Smooth muscle cell of the brain vasculature (primary cell): ENCODE measurements around the gene IGFBPL1.

ENCODE experiments used
- DNase-seq: peaks from one replicate; pipeline ENCODE4 v3.0.0-alpha.2; 2012; ENCODE audit warnings: low read depth, low spot score

The IGFBPL1 gene

GRCh38 chr9:38432922-38433510 lies 8.8 kb upstream of the IGFBPL1 start:
- DNase-seq: no peak

DNA sequence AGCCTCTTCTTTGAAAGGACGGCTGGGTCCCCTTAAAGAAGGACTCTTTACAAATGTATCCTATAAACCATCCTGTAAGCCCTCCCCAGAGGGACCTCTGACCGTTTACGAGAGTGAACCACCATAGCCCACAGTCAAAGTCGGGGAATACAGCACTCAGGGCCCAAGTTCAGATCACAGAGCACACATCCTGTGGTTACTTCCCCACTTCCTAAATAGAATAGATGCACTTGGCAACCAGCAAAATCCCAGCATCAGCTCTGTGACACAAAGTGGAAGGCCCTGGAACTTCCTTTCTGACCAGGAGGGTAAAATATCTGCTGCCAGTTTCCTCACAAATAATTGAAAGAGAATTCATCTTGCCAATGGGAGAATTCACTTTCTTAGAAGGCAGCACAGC lies 6.9 kb upstream of the IGFBPL1 start:
- no peak for DNase-seq

DNA sequence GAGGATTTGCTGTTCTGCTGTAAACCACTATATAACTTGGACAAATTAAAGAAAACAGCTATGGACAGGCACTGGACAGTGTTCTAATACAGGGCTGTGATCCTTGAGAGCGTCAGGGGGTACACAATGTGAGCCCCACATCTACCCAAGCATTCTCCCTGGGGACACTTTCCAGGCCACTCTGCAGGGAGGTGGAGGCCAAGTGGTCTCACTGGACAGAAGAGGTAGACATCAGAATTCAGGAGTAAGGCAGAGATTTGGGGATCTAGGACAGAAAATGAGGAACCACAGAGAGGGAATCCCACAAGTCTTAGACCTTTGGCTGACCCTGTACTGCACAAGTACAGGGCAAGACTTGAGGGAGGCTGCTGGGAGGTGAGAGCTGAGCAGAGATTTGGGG lies 3.8 kb upstream of the IGFBPL1 start:
- no peak for DNase-seq

GRCh38 chr9:38424918-38425317 lies 664 bp upstream of the IGFBPL1 start:
- no peak for DNase-seq

DNA sequence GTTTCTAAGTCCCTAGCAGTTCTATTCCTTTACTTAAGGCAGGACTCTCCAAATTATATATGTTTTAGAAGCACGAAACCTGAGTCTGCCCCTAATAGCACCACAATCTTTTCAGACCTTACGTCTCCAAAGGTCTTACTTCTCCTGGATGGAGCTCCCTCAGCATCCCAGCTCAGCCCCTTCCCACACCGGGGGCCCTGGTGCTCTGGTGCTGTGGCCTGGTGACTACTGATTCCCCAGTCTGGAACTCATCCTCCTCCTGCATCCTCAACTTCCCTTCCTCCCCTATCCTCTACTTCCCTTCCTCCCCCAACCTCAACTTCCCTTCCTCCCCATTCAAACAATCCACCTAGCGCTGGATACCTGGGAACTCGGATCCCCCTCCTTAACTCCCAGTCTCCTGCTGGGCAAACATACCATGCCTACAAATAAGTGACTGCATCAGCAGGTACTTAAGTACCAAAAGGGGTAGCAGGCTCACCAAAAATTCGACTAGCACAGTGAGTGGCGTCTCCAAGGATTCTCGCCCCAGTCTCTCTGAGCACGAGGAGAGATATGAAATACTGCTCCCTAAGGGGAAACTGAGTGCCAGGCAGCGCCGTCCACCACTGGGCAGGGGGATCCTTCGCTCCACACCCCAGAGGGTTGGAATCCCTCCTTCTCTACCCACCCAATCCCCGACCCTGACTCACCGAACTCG lies 831 bp downstream of the IGFBPL1 start:
- no peak for DNase-seq

GRCh38 chr9:38422555-38423260 lies 1.5 kb downstream of the IGFBPL1 start:
- DNase-seq: no peak

GRCh38 chr9:38421498-38422211 lies 2.6 kb downstream of the IGFBPL1 start:
- DNase-seq: no peak

DNA sequence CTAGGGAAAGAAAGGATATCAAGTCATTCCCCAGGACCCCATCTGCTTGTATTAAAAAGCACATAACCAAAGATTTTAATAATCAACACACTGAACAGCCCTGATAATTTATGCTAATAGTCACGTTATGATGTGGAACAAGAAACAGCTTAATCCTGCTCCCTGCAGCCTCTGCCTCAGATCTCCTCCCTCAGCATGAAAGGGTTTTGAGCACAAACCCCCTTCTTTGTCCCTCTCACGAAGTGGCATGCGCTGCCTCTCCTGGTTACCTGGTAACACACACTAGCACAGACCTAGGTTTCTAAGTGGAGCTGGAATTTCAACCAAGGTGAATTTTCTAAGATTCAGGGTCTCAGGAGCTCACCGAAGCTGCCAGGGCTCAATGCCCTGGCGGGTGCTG lies 5.1 kb downstream of the IGFBPL1 start:
- no peak for DNase-seq

- DNase-seq: no peak
These were observed 5.9 kb downstream of the IGFBPL1 start for GRCh38 chr9:38418366-38418765.

- DNase-seq: no peak
These were observed 7.0 kb downstream of the IGFBPL1 start for GRCh38 chr9:38417003-38417945.

GRCh38 chr9:38416461-38416860 lies 7.8 kb downstream of the IGFBPL1 start:
- DNase-seq: no peak

DNA sequence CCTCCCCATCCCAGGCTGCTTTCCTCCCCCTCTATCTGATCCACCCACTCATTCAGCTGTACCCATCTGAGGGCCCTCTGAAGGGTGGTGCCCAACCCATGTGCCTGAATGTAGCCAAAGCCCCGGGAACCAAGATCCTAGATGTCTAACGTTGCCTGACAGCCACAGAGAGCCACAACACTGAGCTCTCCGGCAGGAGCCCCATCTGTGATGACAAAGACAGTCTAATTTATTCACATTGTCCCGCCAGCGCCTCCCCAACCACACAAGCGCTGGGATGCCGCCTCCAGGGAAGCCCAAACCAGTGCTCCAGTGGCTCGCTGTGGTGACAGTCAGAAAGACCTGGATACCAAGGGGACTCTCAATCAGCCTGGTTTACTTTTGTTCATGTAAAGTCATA lies 8.4 kb downstream of the IGFBPL1 start:
- no peak for DNase-seq

DNA sequence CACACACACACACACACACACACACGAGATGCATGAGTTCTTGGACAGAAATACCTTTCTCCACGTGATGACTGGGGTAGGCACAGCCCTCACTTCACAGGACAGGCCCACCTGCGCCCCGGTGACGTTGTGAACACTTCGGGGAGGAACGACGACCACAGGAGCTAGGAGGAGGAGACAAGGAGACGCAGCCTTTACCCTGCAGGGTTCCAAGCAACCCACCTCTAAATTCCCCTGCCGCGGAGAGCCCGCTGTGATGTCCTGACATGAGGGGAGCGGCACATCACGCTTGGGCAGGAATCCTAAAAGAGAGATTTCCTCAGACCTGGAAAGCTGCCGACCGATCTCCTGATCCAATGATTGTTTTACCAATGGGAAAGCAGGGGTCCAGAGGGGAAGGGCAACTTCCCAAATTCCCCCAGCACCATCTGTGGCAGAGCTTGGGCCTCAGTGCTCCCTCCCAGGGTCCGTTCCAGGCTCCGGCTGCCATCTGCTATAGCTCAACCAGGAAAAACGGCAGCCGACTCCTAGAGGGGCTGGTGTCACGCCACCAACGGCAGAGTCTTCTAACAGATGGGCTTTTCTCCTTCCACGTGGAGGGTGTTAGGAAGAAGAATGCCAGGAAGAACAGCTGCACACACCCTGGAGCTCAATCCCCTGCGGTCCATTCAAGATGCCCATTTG lies 10.1 kb downstream of the IGFBPL1 start:
- no peak for DNase-seq

DNA sequence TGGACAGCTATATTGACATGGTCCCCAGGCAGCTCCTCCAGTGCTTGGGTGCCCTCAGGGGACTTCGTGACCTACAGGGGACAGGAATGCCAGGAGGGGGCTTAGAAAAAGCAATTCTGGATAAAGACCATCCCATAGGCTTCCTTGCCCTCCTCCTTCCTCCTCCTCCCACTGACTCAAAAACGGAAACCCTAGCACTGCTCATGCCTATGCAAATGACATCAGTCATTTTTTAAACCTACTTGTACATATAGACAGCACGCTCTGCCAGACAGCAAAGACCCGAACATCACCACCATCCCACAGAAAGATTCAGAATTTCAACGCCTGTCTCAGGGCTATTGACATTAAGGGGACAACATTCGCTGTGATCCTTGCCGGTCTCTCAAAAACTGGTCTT lies 11.0 kb downstream of the IGFBPL1 start:
- DNase-seq: no peak

- DNase-seq: no peak
These were observed 11.5 kb downstream of the IGFBPL1 start for GRCh38 chr9:38412751-38413150.

DNA sequence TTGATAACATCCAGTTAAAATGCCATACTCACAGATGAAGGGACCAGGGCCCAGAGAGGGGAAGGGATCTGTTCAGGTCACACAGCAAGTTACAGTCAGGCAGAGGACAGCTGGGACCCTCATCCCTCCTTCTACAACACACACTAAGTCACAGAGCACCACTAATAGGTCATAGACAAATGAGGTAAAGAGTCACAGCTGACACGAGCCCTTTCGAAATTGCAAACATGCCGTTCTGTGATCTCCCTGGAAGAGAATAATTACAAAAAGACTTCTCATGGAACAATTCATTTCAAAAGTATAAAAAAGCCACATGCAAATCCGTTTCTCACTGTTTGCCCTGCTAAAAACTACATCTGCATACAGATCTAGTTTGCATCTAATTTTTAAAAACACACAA lies 15.5 kb downstream of the IGFBPL1 start:
- no peak for DNase-seq

DNA sequence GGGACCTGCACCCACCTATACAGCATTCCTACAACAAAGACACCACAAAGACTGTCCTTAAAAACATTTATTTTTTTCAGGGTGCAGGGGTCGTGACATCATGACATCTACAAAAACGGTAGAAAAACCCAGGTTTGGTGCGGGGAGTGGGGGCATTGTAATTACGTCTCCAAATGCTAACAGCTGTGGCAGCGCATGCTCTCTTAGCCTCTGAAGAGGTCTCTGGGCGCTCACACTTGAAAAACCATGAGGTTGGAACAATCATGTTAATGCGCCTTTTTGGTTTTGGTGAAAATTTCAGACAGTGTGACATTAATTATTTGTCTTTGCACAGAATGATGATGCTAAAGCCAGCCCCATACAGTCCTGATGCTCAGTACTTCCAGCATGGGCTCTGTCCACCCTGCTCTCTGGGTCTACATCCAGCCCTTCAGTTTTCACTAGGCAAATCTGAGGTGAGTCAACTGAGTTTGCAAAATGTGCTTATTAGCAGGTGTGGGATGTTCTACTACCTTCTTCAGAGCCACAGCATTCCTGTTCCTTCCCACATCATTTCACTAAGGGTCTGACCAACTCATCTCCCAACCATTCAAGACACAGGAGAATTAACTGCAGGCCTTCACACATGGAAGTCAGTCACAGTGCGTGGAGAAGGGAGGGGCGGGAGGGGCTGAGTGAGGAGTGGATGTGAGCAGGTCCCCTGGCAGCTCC lies 17.6 kb downstream of the IGFBPL1 start:
- DNase-seq: no peak

DNA sequence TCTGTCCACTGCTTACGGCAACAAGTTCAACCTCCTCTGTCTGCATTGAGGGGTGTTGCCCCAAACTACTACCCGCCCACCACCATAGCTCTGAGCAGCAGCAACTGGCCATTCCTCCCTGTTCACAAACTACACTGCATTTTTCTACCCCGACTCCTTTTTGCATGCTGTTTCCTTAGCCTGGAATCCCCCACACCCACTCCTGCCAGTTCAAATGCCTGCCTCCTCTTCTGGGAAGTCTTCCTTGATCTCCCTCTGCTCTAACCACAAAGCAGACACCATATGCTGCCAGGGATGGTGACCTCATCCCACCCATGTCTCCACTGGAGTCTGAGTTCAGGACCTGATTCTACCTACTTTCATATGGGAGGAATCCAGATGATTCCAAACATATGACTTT lies 18.5 kb downstream of the IGFBPL1 start:
- no peak for DNase-seq

DNA sequence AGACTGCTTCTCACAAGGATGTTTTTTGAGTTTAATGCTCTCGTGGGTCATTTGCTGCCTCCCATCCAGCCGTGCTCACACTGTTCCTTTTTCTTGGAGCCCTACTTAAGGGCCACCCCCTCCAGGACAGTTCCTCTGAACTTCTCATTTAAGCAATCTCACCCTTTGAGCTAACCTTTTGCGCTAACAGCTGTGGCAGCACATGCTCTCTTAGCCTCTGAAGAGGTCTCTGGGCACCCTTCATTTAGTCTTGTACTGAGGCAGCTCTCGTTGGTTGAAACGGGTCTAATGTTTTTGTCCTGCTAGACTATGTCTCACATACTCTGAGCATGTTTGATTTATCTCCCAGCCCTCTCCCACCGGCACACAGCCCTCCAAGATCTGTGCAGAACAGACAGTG lies 19.9 kb downstream of the IGFBPL1 start:
- no peak for DNase-seq

GRCh38 chr9:38401994-38402393 lies 22.3 kb downstream of the IGFBPL1 start:
- no peak for DNase-seq
